Endothelial cell (in vitro differentiated cells): Measurements from ENCODE around the gene CHST8. TPM values are rescaled to one million over a fixed set of nuclear protein-coding genes. Genes with fewer than 3 reads are reported as not detected.
"Not testable (repeated sequence)": the region's sequence is repeated elsewhere in the genome, so short reads cannot be mapped to it uniquely, and the experiment has no call there.

ENCODE experiments used
- DNase-seq: peaks from one replicate; pipeline ENCODE4 v3.0.0; 2021; ENCODE audit warnings: low spot score
- H3K27ac Mint-ChIP-seq: one replicate; pipeline ENCODE4 v1.8.0; 2021; ENCODE audit warnings: mixed read lengths, inconsistent platforms; ENCODE audit not compliant: unreplicated experiment
- H3K27me3 Mint-ChIP-seq: one replicate; pipeline ENCODE4 v1.8.0; 2021; ENCODE audit warnings: mild to moderate bottlenecking, moderate library complexity, mixed read lengths, inconsistent platforms; ENCODE audit not compliant: unreplicated experiment
- H3K36me3 Mint-ChIP-seq: one replicate; pipeline ENCODE4 v1.8.0; 2021; ENCODE audit warnings: mild to moderate bottlenecking, low read depth, mixed read lengths, inconsistent platforms; ENCODE audit not compliant: unreplicated experiment
- H3K4me1 Mint-ChIP-seq: one replicate; pipeline ENCODE4 v1.8.0; 2021; ENCODE audit warnings: mild to moderate bottlenecking, mixed read lengths, inconsistent platforms; ENCODE audit not compliant: unreplicated experiment
- H3K4me3 Mint-ChIP-seq: one replicate; pipeline ENCODE4 v1.8.0; 2021; ENCODE audit warnings: mild to moderate bottlenecking, mixed read lengths, inconsistent platforms; ENCODE audit not compliant: unreplicated experiment
- H3K9me3 Mint-ChIP-seq: one replicate; pipeline ENCODE4 v1.8.0; 2021; ENCODE audit warnings: mixed read lengths, inconsistent platforms; ENCODE audit not compliant: unreplicated experiment
- CTCF ChIP-seq: fragments of 200-600 bp; sonication (generic); IDR thresholded peaks from one replicate; pipeline ENCODE4 v1.5.0; 2021; ENCODE audit warnings: antibody characterized with exemption; ENCODE audit not compliant: unreplicated experiment
- total RNA-seq: library from RNA; stranded (reverse); fragmentation: NEBNext Ultra II Directional; extraction: Animal tissue kit (Norgen Biotek cat#: 25700); gene quantifications from one replicate; pipeline ENCODE4 v1.2.1, GENCODE V29; 2021; ENCODE audit not compliant: unreplicated experiment

Gene CHST8
- total RNA-seq, 1 donor from 2014 or later: 0.54 TPM

GRCh38 chr19:33616346-33616745 lies 5.4 kb upstream of the CHST8 start:
- Mint-ChIP-seq H3K36me3 (no peaks in the 10 kb centered on the region), H3K9me3 (no peaks in the 10 kb centered on the region)

GRCh38 chr19:33616857-33617256 lies 4.9 kb upstream of the CHST8 start:
- no peak for DNase-seq
- no peak overlapping the region for H3K4me3 Mint-ChIP-seq
- no peaks in the 10 kb centered on the region for H3K9me3 Mint-ChIP-seq
- H3K4me1 Mint-ChIP-seq: peaks cover 2% of the 10 kb centered on the region
- H3K27me3 Mint-ChIP-seq: peaks cover 11% of the 10 kb centered on the region
- no peaks in the 10 kb centered on the region for H3K36me3 Mint-ChIP-seq
- H3K27ac Mint-ChIP-seq: no peak overlapping the region
- no peak for TF ChIP-seq CTCF

More at GRCh38 chr19:33616346-33616745, 5.4 kb upstream of the CHST8 start:
- TF ChIP-seq CTCF: no peak
- no peak for DNase-seq
- Mint-ChIP-seq H3K27me3 (peaks cover 11% of the 10 kb centered on the region), H3K4me3 (no peak overlapping the region), H3K27ac (no peak overlapping the region), H3K4me1 (peaks cover 2% of the 10 kb centered on the region)

GRCh38 chr19:33618363-33618762 lies 3.4 kb upstream of the CHST8 start:
- not testable (repeated sequence) for H3K36me3 Mint-ChIP-seq, H3K4me1 Mint-ChIP-seq, DNase-seq, H3K4me3 Mint-ChIP-seq, H3K27ac Mint-ChIP-seq, H3K9me3 Mint-ChIP-seq
- H3K27me3 Mint-ChIP-seq: peaks cover 15% of the 10 kb centered on the region

- peaks cover 19% of the 10 kb centered on the region for H3K27me3 Mint-ChIP-seq
- H3K4me1 Mint-ChIP-seq: peaks cover 2% of the 10 kb centered on the region
- no peak overlapping the region for H3K27ac Mint-ChIP-seq
- no peak for TF ChIP-seq CTCF
- DNase-seq: no peak
- no peaks in the 10 kb centered on the region for H3K9me3 Mint-ChIP-seq
- no peaks in the 10 kb centered on the region for H3K36me3 Mint-ChIP-seq
- no peak overlapping the region for H3K4me3 Mint-ChIP-seq
Measured at GRCh38 chr19:33618884-33619283, 2.9 kb upstream of the CHST8 start.

DNA sequence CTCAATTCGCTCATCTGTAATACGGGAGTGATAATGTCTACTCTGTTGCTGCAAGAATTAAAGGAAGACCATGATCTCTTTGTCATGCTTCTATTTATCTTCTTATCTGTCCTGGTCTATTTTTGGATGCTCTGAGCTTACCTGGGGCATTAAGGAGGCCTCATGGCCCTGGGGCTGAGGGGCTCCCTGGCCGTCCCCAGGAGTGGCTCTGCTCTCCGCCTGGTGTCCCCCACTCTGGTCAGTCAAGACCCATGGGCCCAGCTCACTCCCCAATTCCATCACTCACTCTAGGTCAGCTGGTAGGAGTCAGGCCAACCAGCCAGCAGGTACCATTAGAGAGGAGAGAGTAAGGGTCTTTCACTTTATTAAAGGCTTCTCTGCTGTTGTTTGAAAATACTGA lies 1.1 kb upstream of the CHST8 start:
- H3K4me1 Mint-ChIP-seq: peaks cover 2% of the 10 kb centered on the region
- TF ChIP-seq CTCF: no peak
- no peaks in the 10 kb centered on the region for H3K9me3 Mint-ChIP-seq
- peaks cover 17% of the 10 kb centered on the region for H3K27me3 Mint-ChIP-seq
- no peaks in the 10 kb centered on the region for H3K36me3 Mint-ChIP-seq
- no peak overlapping the region for H3K4me3 Mint-ChIP-seq
- no peak overlapping the region for H3K27ac Mint-ChIP-seq
- DNase-seq: no peak
